GM12875 (cell line): Measurements from ENCODE around the gene TNNI3K.
A peak's percentile ranks its signal among the peaks of the same experiment; 100 is the strongest.

ENCODE experiments used
- H3K4me3 ChIP-seq: one replicate; pipeline ENCODE4 v1.5.1; 2011; ENCODE audit warnings: low read depth, low read length, control low read depth
- CTCF ChIP-seq: IDR thresholded peaks from 2 replicates; pipeline ENCODE4 v1.5.1; 2011; ENCODE audit warnings: low read depth, mild to moderate bottlenecking, control low read depth, inconsistent platforms, low read length, moderate library complexity, borderline replicate concordance; ENCODE audit not compliant: insufficient read depth

Gene TNNI3K

GRCh38 chr1:74504125-74504932 lies 269.1 kb downstream of the TNNI3K start:
- TF ChIP-seq CTCF, result peak; percentile 90
- no peak overlapping the region for H3K4me3 ChIP-seq

GRCh38 chr1:74504933-74505512 lies 269.8 kb downstream of the TNNI3K start:
- TF ChIP-seq CTCF, result no peak
- no peak overlapping the region for H3K4me3 ChIP-seq

GRCh38 chr1:74505928-74506710 lies 270.9 kb downstream of the TNNI3K start:
- no peak for TF ChIP-seq CTCF
- H3K4me3 ChIP-seq, result no peak overlapping the region

GRCh38 chr1:74508449-74508848 lies 273.3 kb downstream of the TNNI3K start:
- no peak overlapping the region for H3K4me3 ChIP-seq
- no peak for TF ChIP-seq CTCF

- H3K4me3 ChIP-seq, result no peak within 1 kb of the TSS
- TF ChIP-seq CTCF, result no peak
These were observed 277.2 kb downstream of the TNNI3K start, which contains the start of gene LRRC53 for GRCh38 chr1:74512170-74512915. Gene LRRC53 (minus strand): TSS chr1:74512611. CDS start chr1:74483349, 29,262 bp downstream.

GRCh38 chr1:74513411-74514300 lies 278.5 kb downstream of the TNNI3K start:
- TF ChIP-seq CTCF, result no peak
- H3K4me3 ChIP-seq, result no peak overlapping the region
